ENCODE data around the gene AKAP8L. TPM values are rescaled to one million over a fixed set of nuclear protein-coding genes. Genes with fewer than 3 reads are reported as not detected.

The AKAP8L gene, protein sequence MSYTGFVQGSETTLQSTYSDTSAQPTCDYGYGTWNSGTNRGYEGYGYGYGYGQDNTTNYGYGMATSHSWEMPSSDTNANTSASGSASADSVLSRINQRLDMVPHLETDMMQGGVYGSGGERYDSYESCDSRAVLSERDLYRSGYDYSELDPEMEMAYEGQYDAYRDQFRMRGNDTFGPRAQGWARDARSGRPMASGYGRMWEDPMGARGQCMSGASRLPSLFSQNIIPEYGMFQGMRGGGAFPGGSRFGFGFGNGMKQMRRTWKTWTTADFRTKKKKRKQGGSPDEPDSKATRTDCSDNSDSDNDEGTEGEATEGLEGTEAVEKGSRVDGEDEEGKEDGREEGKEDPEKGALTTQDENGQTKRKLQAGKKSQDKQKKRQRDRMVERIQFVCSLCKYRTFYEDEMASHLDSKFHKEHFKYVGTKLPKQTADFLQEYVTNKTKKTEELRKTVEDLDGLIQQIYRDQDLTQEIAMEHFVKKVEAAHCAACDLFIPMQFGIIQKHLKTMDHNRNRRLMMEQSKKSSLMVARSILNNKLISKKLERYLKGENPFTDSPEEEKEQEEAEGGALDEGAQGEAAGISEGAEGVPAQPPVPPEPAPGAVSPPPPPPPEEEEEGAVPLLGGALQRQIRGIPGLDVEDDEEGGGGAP
- 100 to 1,000 TPM; 129 to 275 (median 247) TPM for total RNA-seq

DNA sequence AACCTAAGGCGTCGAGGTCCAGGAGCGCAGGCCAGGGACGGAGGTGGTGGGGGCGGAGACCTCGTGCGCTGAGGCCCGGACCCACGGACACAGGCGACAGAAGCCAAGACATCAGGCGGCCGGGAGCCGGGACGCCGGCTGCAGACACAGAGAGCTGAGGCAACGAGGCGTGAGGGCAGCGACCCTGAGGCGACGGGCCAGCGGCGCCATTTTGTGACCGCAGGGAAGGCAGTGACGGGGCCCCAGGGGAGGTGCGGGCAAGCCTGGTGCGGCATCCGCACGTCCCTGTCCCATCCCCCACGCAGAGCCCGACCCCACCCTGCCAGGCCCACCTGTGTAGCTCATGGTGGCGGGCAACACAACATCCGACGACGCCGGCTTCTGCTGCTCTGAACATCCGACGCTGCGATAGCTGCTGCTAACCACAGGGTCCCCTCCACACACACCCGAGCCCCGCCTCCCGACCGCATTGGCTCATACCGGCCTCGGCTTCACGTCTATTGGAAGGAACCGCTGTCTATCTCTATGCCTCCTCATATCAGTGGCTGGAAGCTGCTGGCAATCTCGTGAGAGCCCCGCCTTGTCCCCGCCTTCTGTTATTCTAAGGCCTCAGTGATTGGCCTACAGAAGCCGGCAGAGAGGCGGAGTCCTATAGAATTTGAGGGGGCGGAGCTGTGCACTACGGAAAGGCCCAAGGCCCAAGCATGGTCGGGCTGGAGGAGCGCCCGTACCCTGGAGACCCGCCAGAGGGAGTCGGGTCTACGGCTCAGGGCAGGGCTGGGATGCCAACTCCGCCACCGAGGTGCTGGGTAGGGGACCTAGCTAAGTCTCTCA, at the start of gene AKAP8L:
AKAP8L (minus strand) TSS at position 410 of the 834 bp plus-strand sequence; CDS start at position 345, 65 bp downstream.
- peaks cover 0 to 16% (median 0%) of the 10 kb centered on the region in 3 donors for H3K36me3 ChIP-seq
- peak within 1 kb of the TSS; percentile 76 to 96 (median 91) for H3K4me3 ChIP-seq
- no peaks in the 10 kb centered on the region for H3K9me3 ChIP-seq
- peak within 1 kb of the TSS; percentile 81 to 91 (median 86) for H3K27ac ChIP-seq
- TF ChIP-seq, protein P1, sequence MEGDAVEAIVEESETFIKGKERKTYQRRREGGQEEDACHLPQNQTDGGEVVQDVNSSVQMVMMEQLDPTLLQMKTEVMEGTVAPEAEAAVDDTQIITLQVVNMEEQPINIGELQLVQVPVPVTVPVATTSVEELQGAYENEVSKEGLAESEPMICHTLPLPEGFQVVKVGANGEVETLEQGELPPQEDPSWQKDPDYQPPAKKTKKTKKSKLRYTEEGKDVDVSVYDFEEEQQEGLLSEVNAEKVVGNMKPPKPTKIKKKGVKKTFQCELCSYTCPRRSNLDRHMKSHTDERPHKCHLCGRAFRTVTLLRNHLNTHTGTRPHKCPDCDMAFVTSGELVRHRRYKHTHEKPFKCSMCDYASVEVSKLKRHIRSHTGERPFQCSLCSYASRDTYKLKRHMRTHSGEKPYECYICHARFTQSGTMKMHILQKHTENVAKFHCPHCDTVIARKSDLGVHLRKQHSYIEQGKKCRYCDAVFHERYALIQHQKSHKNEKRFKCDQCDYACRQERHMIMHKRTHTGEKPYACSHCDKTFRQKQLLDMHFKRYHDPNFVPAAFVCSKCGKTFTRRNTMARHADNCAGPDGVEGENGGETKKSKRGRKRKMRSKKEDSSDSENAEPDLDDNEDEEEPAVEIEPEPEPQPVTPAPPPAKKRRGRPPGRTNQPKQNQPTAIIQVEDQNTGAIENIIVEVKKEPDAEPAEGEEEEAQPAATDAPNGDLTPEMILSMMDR (IDR thresholded peaks at IDR 0.05) = peak; percentile 77 to 90 (median 83)
- TF ChIP-seq POLR2A (IDR thresholded peaks at IDR 0.05) = peak; percentile 82 to 85
- peaks cover 0 to 35% (median 9%) of the 10 kb centered on the region in 4 donors for H3K4me1 ChIP-seq
- peak; percentile 99 to 100 (median 99) for DNase-seq
- no peaks in the 10 kb centered on the region for H3K27me3 ChIP-seq

DNA sequence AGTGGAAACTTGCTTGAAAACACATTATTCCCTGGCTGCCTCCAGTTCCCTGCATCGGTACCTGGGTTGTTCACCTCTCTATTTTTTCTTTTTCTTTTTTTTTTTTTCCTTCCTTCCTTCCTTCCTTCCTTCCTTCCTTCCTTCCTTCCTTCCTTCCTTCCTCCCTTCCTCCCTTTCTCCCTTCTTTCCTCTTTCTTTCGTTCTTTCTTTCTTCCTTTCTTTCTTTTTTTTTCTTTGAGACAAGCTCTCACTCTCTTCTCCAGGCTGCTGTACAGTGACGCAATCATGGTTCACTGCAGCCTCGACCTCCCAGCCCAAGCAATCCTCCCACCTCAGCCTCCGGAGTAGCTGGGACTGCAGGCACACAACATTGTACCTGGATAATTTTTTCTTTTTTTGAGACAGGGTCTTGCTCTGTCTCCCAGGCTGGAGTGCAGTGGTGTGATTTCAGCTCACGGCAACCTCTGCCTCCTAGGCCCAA, 49.0 kb upstream of the AKAP8L start:
- H3K4me3 ChIP-seq = no peak overlapping the region
- no peaks in the 10 kb centered on the region for H3K36me3 ChIP-seq
- DNase-seq = no peak
- H3K4me1 ChIP-seq = peaks cover 0 to 12% (median 9%) of the 10 kb centered on the region in 4 donors
- no peaks in the 10 kb centered on the region for H3K9me3 ChIP-seq
- peak overlapping the region in 2 of 4 donors; percentile 11 to 31 for H3K27ac ChIP-seq
- no peak for TF ChIP-seq POLR2A (IDR thresholded peaks at IDR 0.05)
- TF ChIP-seq, protein P1 (IDR thresholded peaks at IDR 0.05) = no peak
- peaks cover 0 to 6% of the 10 kb centered on the region in 2 donors for H3K27me3 ChIP-seq

DNA sequence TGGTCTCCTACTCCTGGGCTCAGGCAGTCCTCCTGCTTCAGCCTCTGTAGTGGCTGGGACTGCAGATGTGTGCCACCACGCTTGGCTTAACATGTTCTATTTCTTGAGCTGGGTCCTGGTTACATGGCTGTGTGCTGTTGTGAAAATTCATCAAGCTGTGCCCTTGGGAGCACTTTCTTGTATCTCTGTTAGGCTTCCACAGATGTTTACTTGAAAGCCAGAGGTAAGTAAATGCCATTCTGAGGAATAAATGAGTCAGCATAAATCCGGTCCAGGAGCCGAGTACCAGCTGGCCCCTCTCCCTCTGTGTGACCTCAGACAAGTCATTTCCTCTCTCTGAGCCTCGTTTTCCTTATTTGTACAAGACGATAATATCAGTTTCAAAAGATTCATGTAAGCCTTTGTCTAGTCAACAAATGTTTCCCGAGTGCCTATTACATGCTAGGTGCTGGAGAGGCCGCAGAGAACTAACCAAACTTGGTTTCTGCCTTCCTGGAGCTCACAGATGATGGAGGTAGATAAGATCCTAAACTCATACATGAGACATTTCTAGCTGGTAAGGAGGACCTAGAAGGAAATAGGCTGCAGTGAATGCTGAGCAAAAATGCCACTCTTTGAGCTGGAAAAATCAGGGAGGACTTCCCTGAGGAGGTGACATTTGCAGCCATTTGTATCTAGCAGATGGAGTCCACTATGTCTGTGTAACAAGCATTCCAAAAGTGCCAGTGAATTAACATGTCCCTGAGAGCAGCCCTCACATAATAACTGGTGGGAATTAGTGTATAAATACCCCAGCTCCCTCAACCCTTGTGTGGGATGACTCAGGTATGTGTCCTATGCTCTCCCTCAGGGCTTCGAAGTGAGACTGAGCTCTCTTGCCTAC, 48.3 kb upstream of the AKAP8L start:
- peak overlapping the region; percentile 17 to 39 (median 29) for H3K27ac ChIP-seq
- peak in 1 of 3 donors; percentile 67 for DNase-seq

DNA sequence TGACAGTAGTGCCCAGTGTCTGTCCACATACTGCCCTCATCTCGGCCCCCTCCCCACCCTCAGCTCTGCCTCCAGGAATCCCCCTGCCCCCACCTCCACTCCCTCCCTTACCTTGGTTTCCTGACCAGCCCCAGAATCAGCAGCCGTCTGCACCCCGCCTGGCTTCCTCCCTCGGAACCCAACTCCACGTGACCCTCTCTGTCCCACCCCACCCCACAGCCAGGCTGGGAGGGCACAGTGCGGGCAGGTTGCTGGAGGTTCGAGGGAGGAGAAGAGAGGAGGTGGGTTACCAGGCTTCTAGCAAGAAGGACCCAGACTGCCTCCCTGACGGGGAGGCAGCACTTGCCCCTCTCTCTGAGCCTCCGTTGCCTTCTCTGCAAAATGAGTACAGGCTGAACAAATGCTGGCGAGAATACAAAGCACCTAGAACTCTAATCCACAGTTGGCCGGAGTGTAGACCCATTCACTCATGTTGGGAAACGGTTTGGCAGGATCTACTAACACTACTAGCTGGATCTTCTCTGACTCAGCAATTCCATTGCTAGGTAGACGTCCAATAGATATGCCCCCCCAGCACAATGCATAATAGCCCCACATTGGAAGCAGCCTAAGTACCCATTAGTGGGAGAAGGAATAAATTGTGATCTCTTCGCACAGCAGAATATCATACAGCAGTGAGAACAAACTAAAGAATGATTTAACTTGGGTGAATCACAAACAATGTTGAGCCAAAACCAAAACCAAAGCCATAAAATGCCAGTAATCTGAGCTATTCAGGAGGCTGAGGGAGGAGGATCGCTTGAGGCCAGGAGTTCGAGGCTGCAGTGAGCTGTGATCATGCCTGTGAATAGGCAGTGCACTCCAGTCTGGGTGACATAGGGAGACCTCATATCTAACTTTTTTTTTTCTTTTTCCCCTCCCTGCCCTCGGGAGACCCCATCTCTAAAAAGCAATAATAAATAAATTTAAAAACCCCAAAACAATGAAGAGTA, 45.9 kb upstream of the AKAP8L start, which contains the start of gene RASAL3:
RASAL3 (minus strand) TSS at position 151 of the 992 bp plus-strand sequence. CDS start 186 bp downstream, outside the sequence.
- peak in 2 of 3 donors; percentile 84 to 85 for DNase-seq
- peaks cover 0 to 4% of the 10 kb centered on the region in 2 donors for H3K27me3 ChIP-seq

More for the DNA sequence above, 48.3 kb upstream of the AKAP8L start:
- H3K36me3 ChIP-seq = no peaks in the 10 kb centered on the region
- no peak overlapping the region for H3K4me3 ChIP-seq
- no peaks in the 10 kb centered on the region for H3K9me3 ChIP-seq
- no peak for TF ChIP-seq POLR2A (IDR thresholded peaks at IDR 0.05)
- TF ChIP-seq, protein P1 (IDR thresholded peaks at IDR 0.05) = no peak
- peaks cover 0 to 15% (median 9%) of the 10 kb centered on the region in 4 donors for H3K4me1 ChIP-seq
- peaks cover 0 to 6% of the 10 kb centered on the region in 2 donors for H3K27me3 ChIP-seq

More for the DNA sequence above, 45.9 kb upstream of the AKAP8L start, which contains the start of gene RASAL3:
- Histone ChIP-seq H3K36me3 (no peaks in the 10 kb centered on the region), H3K9me3 (no peaks in the 10 kb centered on the region), H3K4me1 (peaks cover 0 to 12% (median 7%) of the 10 kb centered on the region in 4 donors), H3K4me3 (peak within 1 kb of the TSS; percentile 55 to 68 (median 62)), H3K27ac (peak within 1 kb of the TSS; percentile 82 to 94 (median 84))
- TF ChIP-seq POLR2A (IDR thresholded peaks at IDR 0.05) = no peak
- TF ChIP-seq, protein P1 (IDR thresholded peaks at IDR 0.05) = no peak

Data from Peyer's patch (tissue), 4 donors.